WTC11 (cell line): Measurements from ENCODE around the gene PRKCZ. TPM values are rescaled to one million over a fixed set of nuclear protein-coding genes. Genes with fewer than 3 reads are reported as not detected.

Experiments used
- ATAC-seq: fragments of 200-7000 bp; cut with Tn5 transposase; 2 replicates; pipeline ENCODE4 v1.10.0; 2021; ENCODE audit warnings: mild to moderate bottlenecking, moderate library complexity
- CTCF ChIA-PET: fragments of 300-600 bp; sonication (Branson Sonifier 250); formaldehyde crosslinking; loops from one replicate; lab custom pipeline; 2021; ENCODE audit warnings: antibody characterized with exemption; lab: Charles Lee
- POLR2A ChIA-PET: fragments of 350-600 bp; sonication (Branson Sonifier 250); formaldehyde crosslinking; loops from one replicate; lab custom pipeline; 2021; ENCODE audit warnings: antibody characterized with exemption; lab: Charles Lee
- DNase-seq: peaks from one replicate; pipeline ENCODE4 v3.0.0; 2021; ENCODE audit warnings: low spot score
- H3K27ac Mint-ChIP-seq: 2 replicates; pipeline ENCODE4 v1.8.0; 2021; ENCODE audit warnings: mixed read lengths
- H3K27me3 Mint-ChIP-seq: 2 replicates; pipeline ENCODE4 v1.8.0; 2021; ENCODE audit warnings: low read depth, mild to moderate bottlenecking, moderate library complexity, mixed read lengths
- H3K36me3 Mint-ChIP-seq: 2 replicates; pipeline ENCODE4 v1.8.0; 2021; ENCODE audit warnings: mixed read lengths
- H3K4me1 Mint-ChIP-seq: 2 replicates; pipeline ENCODE4 v1.8.0; 2022; ENCODE audit warnings: mixed read lengths
- H3K4me3 Mint-ChIP-seq: 2 replicates; pipeline ENCODE4 v1.8.0; 2021; ENCODE audit warnings: mild to moderate bottlenecking, moderate library complexity, mixed read lengths
- H3K9me3 Mint-ChIP-seq: 2 replicates; pipeline ENCODE4 v1.8.0; 2021; ENCODE audit warnings: mixed read lengths
- AFF4 ChIP-seq: sonication (generic); formaldehyde crosslinking; IDR thresholded peaks from 2 replicates; pipeline ENCODE4 v1.8.1; 2023; ENCODE audit warnings: mild to moderate bottlenecking, missing genetic modification reagents, borderline replicate concordance
- ATF1 ChIP-seq: sonication (generic); formaldehyde crosslinking; IDR thresholded peaks from 2 replicates; pipeline ENCODE4 v1.8.1; 2023; ENCODE audit warnings: mild to moderate bottlenecking, moderate library complexity, missing genetic modification reagents
- CREB1 ChIP-seq: sonication (generic); formaldehyde crosslinking; IDR thresholded peaks from 2 replicates; pipeline ENCODE4 v1.8.0; 2023; ENCODE audit warnings: mild to moderate bottlenecking, missing genetic modification reagents
- CTCF ChIP-seq: fragments of 200-600 bp; IDR thresholded peaks from 2 replicates; pipeline ENCODE4 v1.8.0; 2022; ENCODE audit warnings: antibody characterized with exemption
- ELF4 ChIP-seq: sonication (generic); formaldehyde crosslinking; IDR thresholded peaks from 2 replicates; pipeline ENCODE4 v1.8.1; 2022; ENCODE audit warnings: low read depth, mild to moderate bottlenecking, moderate library complexity, missing genetic modification reagents
- IRF2 ChIP-seq: sonication (generic); formaldehyde crosslinking; IDR thresholded peaks from 2 replicates; pipeline ENCODE4 v1.8.0; 2022; ENCODE audit warnings: low read depth, missing genetic modification reagents, borderline replicate concordance
- MAX ChIP-seq: sonication (generic); formaldehyde crosslinking; IDR thresholded peaks from 2 replicates; pipeline ENCODE4 v1.8.0; 2022; ENCODE audit warnings: mild to moderate bottlenecking, missing genetic modification reagents
- NFE2L1 ChIP-seq: sonication (generic); formaldehyde crosslinking; IDR thresholded peaks from 2 replicates; pipeline ENCODE4 v1.8.1; 2023; ENCODE audit warnings: missing genetic modification reagents
- NFYB ChIP-seq: sonication (generic); formaldehyde crosslinking; conservative IDR thresholded peaks from 2 replicates; pipeline ENCODE4 v1.8.0; 2022; ENCODE audit warnings: low read depth, missing genetic modification reagents
- NR2C2 ChIP-seq: sonication (generic); formaldehyde crosslinking; IDR thresholded peaks from 2 replicates; pipeline ENCODE4 v1.8.0; 2022; ENCODE audit warnings: mild to moderate bottlenecking, missing genetic modification reagents
- NR3C1 ChIP-seq: sonication (generic); formaldehyde crosslinking; conservative IDR thresholded peaks from 2 replicates; pipeline ENCODE4 v1.8.1; 2023; ENCODE audit warnings: low read depth, mild to moderate bottlenecking, missing genetic modification reagents
- SMAD3 ChIP-seq: sonication (generic); formaldehyde crosslinking; IDR thresholded peaks from 2 replicates; pipeline ENCODE4 v1.8.0; 2022; ENCODE audit warnings: missing genetic modification reagents, mild to moderate bottlenecking, borderline replicate concordance
- TEAD1 ChIP-seq: sonication (generic); formaldehyde crosslinking; IDR thresholded peaks from 2 replicates; pipeline ENCODE4 v1.8.0; 2022; ENCODE audit warnings: mild to moderate bottlenecking, missing genetic modification reagents
- ZNF121 ChIP-seq: sonication (generic); formaldehyde crosslinking; IDR thresholded peaks from 2 replicates; pipeline ENCODE4 v1.8.0; 2023; ENCODE audit warnings: missing genetic modification reagents
- ZNF138 ChIP-seq: sonication (generic); formaldehyde crosslinking; conservative IDR thresholded peaks from 2 replicates; pipeline ENCODE4 v1.8.1; 2022; ENCODE audit warnings: mild to moderate bottlenecking, moderate library complexity, missing genetic modification reagents
- ZNF263 ChIP-seq: sonication (generic); formaldehyde crosslinking; IDR thresholded peaks from 2 replicates; pipeline ENCODE4 v1.8.1; 2022; ENCODE audit warnings: low read depth, mild to moderate bottlenecking, moderate library complexity, missing genetic modification reagents
- ZNF425 ChIP-seq: fragments of 250-450 bp; sonication (Bioruptor Pico); conservative IDR thresholded peaks from 2 replicates; pipeline ENCODE4 v1.9.0; 2021; ENCODE audit warnings: mild to moderate bottlenecking
- total RNA-seq: library from RNA; stranded (reverse); gene quantifications from 3 replicates; pipeline ENCODE4 v1.2.3, GENCODE V29; 2021
- TF ChIP-seq, protein P1 (sequence below): sonication (generic); formaldehyde crosslinking; IDR thresholded peaks from 2 replicates; pipeline ENCODE4 v1.8.0; 2023; ENCODE audit warnings: missing genetic modification reagents, mild to moderate bottlenecking, borderline replicate concordance
- TF ChIP-seq, protein P2 (sequence below): sonication (generic); formaldehyde crosslinking; IDR thresholded peaks from 2 replicates; pipeline ENCODE4 v1.8.0; 2023; ENCODE audit warnings: missing genetic modification reagents

The PRKCZ gene
- total RNA-seq, 1 experiment from 2014 or later: 52.5 TPM

GRCh38 chr1:2227346-2228156 lies 177.3 kb downstream of the PRKCZ start (continued):
- TF ChIP-seq, protein P1, sequence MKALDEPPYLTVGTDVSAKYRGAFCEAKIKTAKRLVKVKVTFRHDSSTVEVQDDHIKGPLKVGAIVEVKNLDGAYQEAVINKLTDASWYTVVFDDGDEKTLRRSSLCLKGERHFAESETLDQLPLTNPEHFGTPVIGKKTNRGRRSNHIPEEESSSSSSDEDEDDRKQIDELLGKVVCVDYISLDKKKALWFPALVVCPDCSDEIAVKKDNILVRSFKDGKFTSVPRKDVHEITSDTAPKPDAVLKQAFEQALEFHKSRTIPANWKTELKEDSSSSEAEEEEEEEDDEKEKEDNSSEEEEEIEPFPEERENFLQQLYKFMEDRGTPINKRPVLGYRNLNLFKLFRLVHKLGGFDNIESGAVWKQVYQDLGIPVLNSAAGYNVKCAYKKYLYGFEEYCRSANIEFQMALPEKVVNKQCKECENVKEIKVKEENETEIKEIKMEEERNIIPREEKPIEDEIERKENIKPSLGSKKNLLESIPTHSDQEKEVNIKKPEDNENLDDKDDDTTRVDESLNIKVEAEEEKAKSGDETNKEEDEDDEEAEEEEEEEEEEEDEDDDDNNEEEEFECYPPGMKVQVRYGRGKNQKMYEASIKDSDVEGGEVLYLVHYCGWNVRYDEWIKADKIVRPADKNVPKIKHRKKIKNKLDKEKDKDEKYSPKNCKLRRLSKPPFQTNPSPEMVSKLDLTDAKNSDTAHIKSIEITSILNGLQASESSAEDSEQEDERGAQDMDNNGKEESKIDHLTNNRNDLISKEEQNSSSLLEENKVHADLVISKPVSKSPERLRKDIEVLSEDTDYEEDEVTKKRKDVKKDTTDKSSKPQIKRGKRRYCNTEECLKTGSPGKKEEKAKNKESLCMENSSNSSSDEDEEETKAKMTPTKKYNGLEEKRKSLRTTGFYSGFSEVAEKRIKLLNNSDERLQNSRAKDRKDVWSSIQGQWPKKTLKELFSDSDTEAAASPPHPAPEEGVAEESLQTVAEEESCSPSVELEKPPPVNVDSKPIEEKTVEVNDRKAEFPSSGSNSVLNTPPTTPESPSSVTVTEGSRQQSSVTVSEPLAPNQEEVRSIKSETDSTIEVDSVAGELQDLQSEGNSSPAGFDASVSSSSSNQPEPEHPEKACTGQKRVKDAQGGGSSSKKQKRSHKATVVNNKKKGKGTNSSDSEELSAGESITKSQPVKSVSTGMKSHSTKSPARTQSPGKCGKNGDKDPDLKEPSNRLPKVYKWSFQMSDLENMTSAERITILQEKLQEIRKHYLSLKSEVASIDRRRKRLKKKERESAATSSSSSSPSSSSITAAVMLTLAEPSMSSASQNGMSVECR (CRISPR knock-in tag): 0 out of 2 replicates have a peak, but pooled peaks have one; percentile 19

DNA sequence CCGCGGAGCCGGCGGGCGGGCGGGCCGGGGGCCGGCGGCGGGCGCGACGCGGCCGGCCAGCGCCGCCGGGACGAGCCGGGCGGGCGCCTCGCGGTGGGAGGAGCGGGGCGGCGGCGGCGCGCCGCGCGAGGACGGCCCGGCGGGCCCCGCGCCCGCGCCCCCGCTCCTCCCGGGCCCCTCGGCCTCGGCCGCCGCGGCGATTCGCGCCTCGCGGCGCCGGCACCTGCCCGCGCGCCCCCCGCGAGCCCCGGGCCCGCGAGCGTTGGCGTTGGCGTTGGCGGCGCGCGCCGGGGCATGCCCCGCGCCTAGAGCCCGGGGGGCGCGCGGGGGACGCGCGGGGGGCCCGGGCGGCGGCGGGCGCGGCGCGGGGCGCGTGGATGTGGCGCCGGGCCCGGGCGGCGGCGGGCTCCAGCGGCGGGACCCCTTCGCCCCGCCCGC lies 178.0 kb downstream of the PRKCZ start, which contains the start of gene SKI:
TSS of gene SKI (plus strand) at position 163 of the 438 bp plus-strand sequence. CDS start 448 bp downstream, outside the sequence.
- CTCF ChIA-PET: interaction anchor here (1.0 to 5.1 kb wide), 4 partner anchors 33 to 154 kb away, joined by 4 to 28 read pairs (median 7); partner anchors contain the start of gene FAAP20
- peak within 1 kb of the TSS; percentile 93 for H3K27ac Mint-ChIP-seq
- H3K4me1 Mint-ChIP-seq: peaks cover 28% of the 10 kb centered on the region
- ATAC-seq (no peak), DNase-seq (no peak)
- H3K36me3 Mint-ChIP-seq: no peaks in the 10 kb centered on the region
- no peaks in the 10 kb centered on the region for H3K9me3 Mint-ChIP-seq
- TF ChIP-seq AFF4 (CRISPR knock-in tag): no peak
- TF ChIP-seq ELF4 (CRISPR knock-in tag): no peak
- TF ChIP-seq NFYB (CRISPR knock-in tag): no peak
- no peak for TF ChIP-seq ATF1
- TF ChIP-seq CREB1 (CRISPR knock-in tag): no peak
- no peak for TF ChIP-seq CTCF
- TF ChIP-seq MAX (CRISPR knock-in tag): no peak
- no peak for TF ChIP-seq ZNF425 (CRISPR knock-in tag)
- TF ChIP-seq NR3C1 (CRISPR knock-in tag): no peak
- no peak for TF ChIP-seq IRF2
- TF ChIP-seq ZNF121: no peak
- TF ChIP-seq SMAD3 (CRISPR knock-in tag): no peak
- TF ChIP-seq, protein P2, sequence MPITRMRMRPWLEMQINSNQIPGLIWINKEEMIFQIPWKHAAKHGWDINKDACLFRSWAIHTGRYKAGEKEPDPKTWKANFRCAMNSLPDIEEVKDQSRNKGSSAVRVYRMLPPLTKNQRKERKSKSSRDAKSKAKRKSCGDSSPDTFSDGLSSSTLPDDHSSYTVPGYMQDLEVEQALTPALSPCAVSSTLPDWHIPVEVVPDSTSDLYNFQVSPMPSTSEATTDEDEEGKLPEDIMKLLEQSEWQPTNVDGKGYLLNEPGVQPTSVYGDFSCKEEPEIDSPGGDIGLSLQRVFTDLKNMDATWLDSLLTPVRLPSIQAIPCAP (CRISPR knock-in tag): no peak
- no peak for TF ChIP-seq ZNF263 (CRISPR knock-in tag)
- TF ChIP-seq TEAD1 (CRISPR knock-in tag): no peak
- no peak for TF ChIP-seq NFE2L1
- TF ChIP-seq ZNF138: no peak
- TF ChIP-seq NR2C2 (CRISPR knock-in tag): no peak
- POLR2A ChIA-PET: interaction anchor here (1.0 kb wide), 2 partner anchors 23 to 163 kb away, joined by 4 read pairs; partner anchors contain the start of gene MORN1
- H3K27me3 Mint-ChIP-seq: no peaks in the 10 kb centered on the region
- peak within 1 kb of the TSS; percentile 96 for H3K4me3 Mint-ChIP-seq
